GM12891 (cell line): ENCODE measurements around the gene PTDSS2.

ENCODE experiments used
- PAX5 ChIP-seq: IDR thresholded peaks from 2 replicates; pipeline ENCODE4 v1.6.1; 2011; ENCODE audit warnings: low read length, moderate library complexity, mild to moderate bottlenecking; ENCODE audit not compliant: insufficient read depth, severe bottlenecking
- POLR2A ChIP-seq: IDR thresholded peaks from 2 replicates; pipeline ENCODE4 v1.6.1; 2011; ENCODE audit warnings: low read depth, low read length, control low read depth
- POLR2AphosphoS5 ChIP-seq: IDR thresholded peaks from 2 replicates; pipeline ENCODE4 v1.6.1; 2011; ENCODE audit warnings: low read depth, low read length, control low read depth
- POU2F2 ChIP-seq: IDR thresholded peaks from 2 replicates; pipeline ENCODE4 v1.6.1; 2011; ENCODE audit warnings: low read depth, mild to moderate bottlenecking, control low read depth, low read length, moderate library complexity
- SPI1 ChIP-seq: IDR thresholded peaks from 2 replicates; pipeline ENCODE4 v1.6.1; 2011; ENCODE audit warnings: low read depth, low read length, control low read depth
- TAF1 ChIP-seq: IDR thresholded peaks from 2 replicates; pipeline ENCODE4 v1.6.1; 2011; ENCODE audit warnings: low read depth, low read length, control low read depth

DNA sequence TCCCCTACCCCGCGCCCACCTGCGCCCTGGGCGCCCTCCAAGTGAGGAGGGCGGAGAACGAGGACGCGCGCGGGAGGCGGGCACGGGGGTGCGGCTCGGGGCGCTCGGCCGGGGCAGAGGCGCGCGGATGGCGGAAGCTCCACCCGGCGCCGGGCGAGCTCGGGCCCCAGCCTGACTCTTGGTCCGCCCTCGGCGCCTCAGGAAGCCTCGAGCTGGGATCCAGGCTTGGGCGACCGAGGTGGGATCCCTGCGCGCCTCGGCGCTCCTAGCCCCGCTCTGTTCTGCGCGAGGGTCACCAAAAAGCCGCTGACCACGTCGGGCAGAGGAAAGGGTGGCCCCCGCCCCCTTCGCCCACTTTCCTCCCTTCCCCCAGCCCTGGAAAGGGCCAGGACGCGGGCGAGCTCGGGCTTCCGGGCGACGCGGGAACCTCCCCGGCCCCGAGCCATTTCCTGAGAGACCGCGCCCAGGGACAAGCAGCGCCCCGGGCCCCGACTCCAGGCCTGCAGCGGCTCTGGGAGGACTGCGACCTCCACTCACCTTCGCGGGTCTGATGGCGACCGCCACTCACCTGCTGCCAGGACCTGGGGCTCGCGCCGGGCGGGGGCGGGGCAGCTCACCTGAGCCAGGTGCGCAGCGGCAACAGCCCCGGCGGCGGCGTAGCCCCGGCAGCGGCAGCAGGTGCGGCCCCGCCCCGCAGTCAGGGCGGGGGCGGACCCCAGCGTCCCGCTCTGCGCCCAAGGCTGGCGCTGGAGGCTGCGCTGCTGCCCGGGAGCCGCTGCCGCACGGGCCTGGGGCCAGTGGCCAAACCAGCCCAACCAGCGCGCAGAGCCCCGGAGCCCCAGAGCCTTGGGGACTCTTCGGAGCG, 33.1 kb upstream of the PTDSS2 start:
- no peak for TF ChIP-seq POLR2AphosphoS5
- TF ChIP-seq POLR2A: no peak
- TF ChIP-seq SPI1: no peak
- TF ChIP-seq PAX5: no peak
- TF ChIP-seq TAF1: no peak
- no peak for TF ChIP-seq POU2F2
